HG03469 (cell line): Measurements from ENCODE around the gene QRICH1.

Experiments
- ATAC-seq: cut with Tn5 transposase; IDR thresholded peaks from one replicate; pipeline ENCODE4 v1.9.1; 2021; ENCODE audit warnings: mild to moderate bottlenecking, moderate library complexity, moderate number of reproducible peaks; ENCODE audit not compliant: unreplicated experiment

The QRICH1 gene

GRCh38 chr3:49093853-49094767 is at the start of gene QRICH1:
TSS of gene QRICH1 (minus strand) at chr3:49094071. CDS start at chr3:49077017, 17,054 bp downstream.
- ATAC-seq, result peak; percentile 56

- no peak for ATAC-seq
Measured at GRCh38 chr3:49140080-49140479, 46.2 kb upstream of the QRICH1 start.

GRCh38 chr3:49135499-49135898 is 41.6 kb upstream of the QRICH1 start:
- ATAC-seq, result no peak

- ATAC-seq, result no peak
Measured at GRCh38 chr3:49134471-49135265, 40.8 kb upstream of the QRICH1 start.

- ATAC-seq, result no peak
Measured at GRCh38 chr3:49133226-49133951, 39.5 kb upstream of the QRICH1 start.

GRCh38 chr3:49132437-49133225 is 38.8 kb upstream of the QRICH1 start, which contains the start of gene LAMB2:
TSS of gene LAMB2 (minus strand) at chr3:49133050. CDS start at chr3:49132867, 183 bp downstream.
- ATAC-seq, result no peak

GRCh38 chr3:49132073-49132436 is 38.2 kb upstream of the QRICH1 start:
- ATAC-seq, result no peak

GRCh38 chr3:49131576-49131975 is 37.7 kb upstream of the QRICH1 start:
- ATAC-seq, result no peak

GRCh38 chr3:49131040-49131439 is 37.2 kb upstream of the QRICH1 start:
- no peak for ATAC-seq

- ATAC-seq, result no peak
Measured at GRCh38 chr3:49124991-49125670, 31.3 kb upstream of the QRICH1 start.

GRCh38 chr3:49124203-49124602 is 30.3 kb upstream of the QRICH1 start:
- no peak for ATAC-seq

GRCh38 chr3:49123687-49124086 is 29.8 kb upstream of the QRICH1 start:
- ATAC-seq, result no peak

GRCh38 chr3:49122886-49123545 is 29.1 kb upstream of the QRICH1 start:
- no peak for ATAC-seq

- ATAC-seq, result no peak
Measured at GRCh38 chr3:49122451-49122850, 28.6 kb upstream of the QRICH1 start.

GRCh38 chr3:49122022-49122421 is 28.2 kb upstream of the QRICH1 start:
- no peak for ATAC-seq

GRCh38 chr3:49121132-49121736 is 27.4 kb upstream of the QRICH1 start:
- ATAC-seq, result no peak

GRCh38 chr3:49120438-49121131 is 26.7 kb upstream of the QRICH1 start, which contains the start of gene USP19:
TSS of gene USP19 (minus strand) at chr3:49120823. CDS start at chr3:49119145, 1,678 bp downstream.
- ATAC-seq, result peak; percentile 66

- ATAC-seq, result no peak
Measured at GRCh38 chr3:49120096-49120437, 26.2 kb upstream of the QRICH1 start.
